SK-N-MC (cell line): ENCODE results near the gene RAB24.

ENCODE experiments used
- EZH2 ChIP-seq: fragments of 200-600 bp; sonication (generic); IDR thresholded peaks from one replicate; pipeline ENCODE4 v1.6.1; 2017; ENCODE audit warnings: antibody characterized with exemption
- FOXP2 ChIP-seq: optimal IDR thresholded peaks from 2 replicates; pipeline ENCODE3; 2011; ENCODE audit warnings: mild to moderate bottlenecking, moderate library complexity; ENCODE audit not compliant: insufficient read depth; ENCODE audit errors: extremely low read length, control extremely low read depth
- POLR2AphosphoS5 ChIP-seq: IDR thresholded peaks from 2 replicates; pipeline ENCODE4 v1.6.1; 2012; ENCODE audit warnings: mild to moderate bottlenecking, low read depth, low read length, borderline replicate concordance

- TF ChIP-seq POLR2AphosphoS5, result no peak
- TF ChIP-seq EZH2, result no peak
- no peak for TF ChIP-seq FOXP2
Observed at GRCh38 chr5:177295924-177296323, 7.6 kb downstream of the RAB24 start.
